ENCODE measurements around the gene ASB13.

Gene ASB13

GRCh38 chr10:5589011-5589660 lies 77.3 kb downstream of the ASB13 start:
- no peak for DNase-seq (ENCODE audit: low read depth in 3 of 3)

Data from stimulated activated CD4-positive, alpha-beta T cell treated with anti-CD3 and anti-CD28 coated beads, TNF-alpha, amount 100 ng/mL, for 48 hours (primary cell).